Neuronal stem cell (in vitro differentiated cells): ENCODE results near the gene OR51B2.
"Not testable (repeated sequence)": the region's sequence is repeated elsewhere in the genome, so short reads cannot be mapped to it uniquely, and the experiment has no call there.

Experiments used
- DNase-seq: peaks from one replicate; pipeline ENCODE4 v3.0.0-alpha.2; 2013; ENCODE audit warnings: low spot score
- H2AFZ ChIP-seq: one replicate; pipeline ENCODE4 v1.6.1; 2013; ENCODE audit warnings: mild to moderate bottlenecking, low read length, inconsistent platforms
- H2AK5ac ChIP-seq: 2 replicates; pipeline ENCODE4 v1.6.1; 2013; ENCODE audit warnings: low read depth, mild to moderate bottlenecking, inconsistent platforms, low read length, moderate library complexity, mixed read lengths
- H2BK120ac ChIP-seq: 2 replicates; pipeline ENCODE4 v1.6.1; 2013; ENCODE audit warnings: low read depth, mild to moderate bottlenecking, inconsistent platforms, low read length, moderate library complexity, mixed read lengths
- H2BK12ac ChIP-seq: one replicate; pipeline ENCODE4 v1.6.1; 2013; ENCODE audit warnings: low read length, inconsistent platforms
- H2BK15ac ChIP-seq: 2 replicates; pipeline ENCODE4 v1.6.1; 2013; ENCODE audit warnings: mild to moderate bottlenecking, low read length, inconsistent platforms, mixed read lengths
- H2BK5ac ChIP-seq: one replicate; pipeline ENCODE4 v1.6.1; 2013; ENCODE audit warnings: inconsistent platforms, mild to moderate bottlenecking, low read length, moderate library complexity
- H3K14ac ChIP-seq: one replicate; pipeline ENCODE4 v1.6.1; 2013; ENCODE audit warnings: low read length, inconsistent platforms
- H3K18ac ChIP-seq: 2 replicates; pipeline ENCODE4 v1.6.1; 2013; ENCODE audit warnings: low read length, inconsistent platforms
- H3K23ac ChIP-seq: 2 replicates; pipeline ENCODE4 v1.6.1; 2013; ENCODE audit warnings: low read depth, mild to moderate bottlenecking, mixed read lengths, low read length, inconsistent platforms; ENCODE audit not compliant: poor library complexity
- H3K27ac ChIP-seq: replicated peaks from 3 replicates; pipeline ENCODE4 v1.5.1; 2013; ENCODE audit warnings: low read length, inconsistent platforms
- H3K27me3 ChIP-seq, 3 experiments: 2 replicates each; pipeline ENCODE4 v1.6.1; 2013; ENCODE audit warnings: low read length in 3 of 3, mild to moderate bottlenecking in 2 of 3, inconsistent platforms in 1 of 3, low read depth in 1 of 3, mixed read lengths in 1 of 3, moderate library complexity in 1 of 3; ENCODE audit not compliant: control insufficient read depth in 3 of 3, insufficient read depth in 3 of 3
- H3K36me3 ChIP-seq, 2 donors: replicated peaks in 1 of 2; 2 replicates each; pipeline ENCODE4 v1.6.1; 2013; ENCODE audit warnings: low read length in 2 of 2; ENCODE audit not compliant: control insufficient read depth in 2 of 2, insufficient read depth in 2 of 2
- H3K4ac ChIP-seq: 2 replicates; pipeline ENCODE4 v1.6.1; 2013; ENCODE audit warnings: inconsistent platforms, mild to moderate bottlenecking, low read length, moderate library complexity
- H3K4me1 ChIP-seq, 2 donors: 1 replicate in 1 of 2; 2 replicates in 1 of 2; pipeline ENCODE4 v1.6.1; 2013; ENCODE audit warnings: low read length in 2 of 2, low read depth in 1 of 2; ENCODE audit not compliant: control insufficient read depth in 2 of 2, insufficient read depth in 1 of 2
- H3K4me2 ChIP-seq: one replicate; pipeline ENCODE4 v1.6.1; 2013; ENCODE audit warnings: mild to moderate bottlenecking, low read length, inconsistent platforms; ENCODE audit not compliant: insufficient read depth, poor library complexity, severe bottlenecking
- H3K4me3 ChIP-seq, 2 donors: 2 replicates each; pipeline ENCODE4 v1.5.1; 2013; ENCODE audit warnings: low read length in 2 of 2, mild to moderate bottlenecking in 2 of 2, inconsistent platforms in 1 of 2, moderate library complexity in 1 of 2
- H3K79me1 ChIP-seq: one replicate; pipeline ENCODE4 v1.6.1; 2013; ENCODE audit warnings: low read depth, mild to moderate bottlenecking, inconsistent platforms, low read length, moderate library complexity
- H3K9ac ChIP-seq: one replicate; pipeline ENCODE4 v1.6.1; 2013; ENCODE audit warnings: mild to moderate bottlenecking, low read depth, low read length, inconsistent platforms; ENCODE audit not compliant: poor library complexity
- H3K9me3 ChIP-seq, 2 donors: replicated peaks in 1 of 2; 2 replicates each; pipeline versions ENCODE3 to v1.6.1; 2013; ENCODE audit warnings: low read length in 2 of 2, mild to moderate bottlenecking in 2 of 2, inconsistent platforms in 1 of 2, low read depth in 1 of 2, mixed read lengths in 1 of 2, moderate library complexity in 1 of 2; ENCODE audit not compliant: control insufficient read depth in 2 of 2, insufficient read depth in 1 of 2
- H4K8ac ChIP-seq: one replicate; pipeline ENCODE4 v1.6.1; 2013; ENCODE audit warnings: low read depth, mild to moderate bottlenecking, inconsistent platforms, low read length, moderate library complexity
- H4K91ac ChIP-seq: one replicate; pipeline ENCODE4 v1.6.1; 2013; ENCODE audit warnings: low read length, low read depth, mild to moderate bottlenecking, inconsistent platforms; ENCODE audit not compliant: poor library complexity
- WGBS, 2 donors: extraction: QIAGEN DNeasy Blood & Tissue Kit; methylation state at CpG; one replicate each; pipeline ENCODE4 v1.1.7; 2013; ENCODE audit warnings: missing lambda C conversion rate in 2 of 2, mixed read lengths in 1 of 2; ENCODE audit not compliant: insufficient read length in 2 of 2, insufficient replicate concordance in 1 of 2; ENCODE audit errors: extremely low coverage in 2 of 2; 5-methylcytosine and 5-hydroxymethylcytosine counted together

The OR51B2 gene

DNA sequence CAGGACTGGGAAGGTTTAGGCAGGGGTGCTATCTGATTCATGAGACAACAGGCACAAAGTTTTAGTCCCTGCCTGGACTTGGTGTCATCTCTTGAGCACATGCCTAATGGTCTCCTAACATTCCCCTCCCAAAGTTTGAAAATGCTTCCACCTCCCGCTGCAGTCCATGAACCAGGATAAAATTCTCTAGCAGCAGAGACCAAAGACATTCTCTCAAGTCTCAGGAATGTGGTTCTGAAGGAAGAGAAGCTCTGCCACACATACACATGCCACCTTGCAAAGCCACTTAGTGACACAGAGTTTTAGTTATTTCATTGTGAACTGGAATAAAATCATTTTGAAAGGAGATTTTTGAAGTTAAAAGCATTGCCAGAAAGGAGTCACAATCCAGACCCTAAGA, 42.8 kb upstream of the OR51B2 start:
- no peaks in the 10 kb centered on the region for H3K9me3 ChIP-seq
- H2BK15ac ChIP-seq, result no peak overlapping the region
- no peak overlapping the region for H2AFZ ChIP-seq
- no peak overlapping the region for H4K91ac ChIP-seq
- no peaks in the 10 kb centered on the region for H3K36me3 ChIP-seq
- H3K18ac ChIP-seq, result no peak overlapping the region
- no peak overlapping the region for H2AK5ac ChIP-seq
- no peak overlapping the region for H3K4ac ChIP-seq
- no peak overlapping the region for H3K4me3 ChIP-seq
- no peak overlapping the region for H2BK12ac ChIP-seq
- DNase-seq, result no peak
- WGBS, 2 donors, result no CpG with 5 or more reads among the region's 1 CpG
- H3K14ac ChIP-seq, result no peak overlapping the region
- no peak overlapping the region for H2BK5ac ChIP-seq
- no peak overlapping the region for H3K4me2 ChIP-seq
- H3K27ac ChIP-seq, result no peak overlapping the region
- no peak overlapping the region for H2BK120ac ChIP-seq
- no peak overlapping the region for H4K8ac ChIP-seq
- no peaks in the 10 kb centered on the region for H3K27me3 ChIP-seq
- H3K9ac ChIP-seq, result no peak overlapping the region
- no peaks in the 10 kb centered on the region for H3K4me1 ChIP-seq
- no peak overlapping the region for H3K23ac ChIP-seq
- no peaks in the 10 kb centered on the region for H3K79me1 ChIP-seq

DNA sequence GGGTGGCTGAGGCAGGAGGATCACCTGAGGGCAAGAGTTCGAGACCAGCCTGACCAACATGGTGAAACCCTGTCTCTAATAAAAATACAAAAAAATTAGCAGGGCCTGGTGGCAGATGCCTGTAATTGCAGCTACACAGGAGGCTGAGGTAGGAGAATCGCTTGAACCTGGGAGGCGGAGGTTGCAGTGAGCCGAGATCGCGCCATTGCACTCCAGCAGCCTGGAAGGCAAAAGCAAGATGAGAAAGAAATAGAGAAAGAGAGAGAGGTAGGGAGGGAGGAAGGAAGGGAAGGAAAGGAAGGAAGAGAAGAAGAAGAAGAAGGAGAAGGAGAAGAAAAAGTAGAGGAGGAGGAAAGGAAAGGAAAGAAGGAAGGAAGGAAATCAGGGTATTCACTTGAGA, 42.3 kb upstream of the OR51B2 start:
- not testable (repeated sequence) for H2BK12ac ChIP-seq, H3K23ac ChIP-seq, H4K91ac ChIP-seq, H3K9me3 ChIP-seq, DNase-seq, H3K9ac ChIP-seq, H2AK5ac ChIP-seq, H3K4me2 ChIP-seq, H3K4ac ChIP-seq, H3K79me1 ChIP-seq, H3K36me3 ChIP-seq, H3K18ac ChIP-seq, H2BK120ac ChIP-seq, H2AFZ ChIP-seq, H2BK15ac ChIP-seq, H3K14ac ChIP-seq, H3K4me3 ChIP-seq, H3K27ac ChIP-seq, H3K4me1 ChIP-seq, H3K27me3 ChIP-seq, H2BK5ac ChIP-seq, H4K8ac ChIP-seq
- no CpG with 5 or more reads among the region's 6 CpGs for WGBS, 2 donors

DNA sequence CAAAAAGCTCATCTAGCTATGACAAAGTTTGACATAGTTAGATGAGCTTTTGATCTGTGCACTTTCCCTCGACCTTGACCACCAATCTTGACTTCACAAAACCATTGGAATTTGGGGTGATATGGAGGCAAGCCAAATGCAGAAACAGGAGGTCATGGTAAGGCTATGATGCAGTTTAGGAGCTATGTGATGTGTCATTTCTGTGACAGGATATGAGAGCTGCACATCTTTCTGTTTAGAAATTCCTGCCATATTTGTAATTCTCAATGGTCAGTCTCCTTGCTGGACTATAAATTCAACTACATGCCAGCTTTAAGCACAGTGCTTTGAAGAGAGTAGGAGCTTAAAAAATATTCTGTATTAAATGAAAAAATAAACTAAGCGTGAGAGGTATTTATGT, 40.1 kb upstream of the OR51B2 start:
- no peaks in the 10 kb centered on the region for H3K9me3 ChIP-seq
- H2AFZ ChIP-seq, result no peak overlapping the region
- H3K4me3 ChIP-seq, result no peak overlapping the region
- no peak overlapping the region for H3K9ac ChIP-seq
- WGBS, 2 donors, result no CpG with 5 or more reads among the region's 2 CpGs
- no peaks in the 10 kb centered on the region for H3K79me1 ChIP-seq
- no peak overlapping the region for H4K8ac ChIP-seq
- no peak overlapping the region for H2BK15ac ChIP-seq
- H3K36me3 ChIP-seq, result no peaks in the 10 kb centered on the region
- no peak overlapping the region for H3K27ac ChIP-seq
- no peak overlapping the region for H2BK120ac ChIP-seq
- H3K14ac ChIP-seq, result no peak overlapping the region
- no peak overlapping the region for H3K23ac ChIP-seq
- H3K4ac ChIP-seq, result no peak overlapping the region
- H3K4me2 ChIP-seq, result no peak overlapping the region
- no peak overlapping the region for H4K91ac ChIP-seq
- H2BK5ac ChIP-seq, result no peak overlapping the region
- DNase-seq, result no peak
- H3K18ac ChIP-seq, result no peak overlapping the region
- H3K4me1 ChIP-seq, result no peaks in the 10 kb centered on the region
- no peaks in the 10 kb centered on the region for H3K27me3 ChIP-seq
- no peak overlapping the region for H2BK12ac ChIP-seq
- H2AK5ac ChIP-seq, result no peak overlapping the region

GRCh38 chr11:5363679-5364078, 39.6 kb upstream of the OR51B2 start:
- Histone ChIP-seq H3K4me2 (no peak overlapping the region), H2AK5ac (no peak overlapping the region), H3K23ac (no peak overlapping the region), H3K27ac (no peak overlapping the region), H2BK5ac (no peak overlapping the region), H4K8ac (no peak overlapping the region), H3K4me3 (no peak overlapping the region), H4K91ac (no peak overlapping the region), H3K18ac (no peak overlapping the region), H3K79me1 (no peaks in the 10 kb centered on the region), H3K36me3 (no peaks in the 10 kb centered on the region), H2AFZ (no peak overlapping the region), H2BK12ac (no peak overlapping the region), H2BK15ac (no peak overlapping the region), H3K4me1 (no peaks in the 10 kb centered on the region), H3K14ac (no peak overlapping the region), H3K9ac (no peak overlapping the region), H2BK120ac (no peak overlapping the region), H3K4ac (no peak overlapping the region), H3K27me3 (no peaks in the 10 kb centered on the region), H3K9me3 (no peaks in the 10 kb centered on the region)
- no peak for DNase-seq
- WGBS, 2 donors, result no CpG with 5 or more reads among the region's 1 CpG
